ENCODE results near the gene B3GAT1.

B3GAT1 gene

GRCh38 chr11:134393638-134394037 is 18.4 kb downstream of the B3GAT1 start:
- no peak overlapping the region for H3K4me3 ChIP-seq (replicated peaks; ENCODE audit: low read depth, low read length)
- TF ChIP-seq, protein P1, sequence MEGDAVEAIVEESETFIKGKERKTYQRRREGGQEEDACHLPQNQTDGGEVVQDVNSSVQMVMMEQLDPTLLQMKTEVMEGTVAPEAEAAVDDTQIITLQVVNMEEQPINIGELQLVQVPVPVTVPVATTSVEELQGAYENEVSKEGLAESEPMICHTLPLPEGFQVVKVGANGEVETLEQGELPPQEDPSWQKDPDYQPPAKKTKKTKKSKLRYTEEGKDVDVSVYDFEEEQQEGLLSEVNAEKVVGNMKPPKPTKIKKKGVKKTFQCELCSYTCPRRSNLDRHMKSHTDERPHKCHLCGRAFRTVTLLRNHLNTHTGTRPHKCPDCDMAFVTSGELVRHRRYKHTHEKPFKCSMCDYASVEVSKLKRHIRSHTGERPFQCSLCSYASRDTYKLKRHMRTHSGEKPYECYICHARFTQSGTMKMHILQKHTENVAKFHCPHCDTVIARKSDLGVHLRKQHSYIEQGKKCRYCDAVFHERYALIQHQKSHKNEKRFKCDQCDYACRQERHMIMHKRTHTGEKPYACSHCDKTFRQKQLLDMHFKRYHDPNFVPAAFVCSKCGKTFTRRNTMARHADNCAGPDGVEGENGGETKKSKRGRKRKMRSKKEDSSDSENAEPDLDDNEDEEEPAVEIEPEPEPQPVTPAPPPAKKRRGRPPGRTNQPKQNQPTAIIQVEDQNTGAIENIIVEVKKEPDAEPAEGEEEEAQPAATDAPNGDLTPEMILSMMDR (IDR thresholded peaks at IDR 0.05; ENCODE audit: low read depth, low read length, missing control alignments): no peak
- DNase-seq (ENCODE audit: extremely low read depth, low read depth): no peak

DNA sequence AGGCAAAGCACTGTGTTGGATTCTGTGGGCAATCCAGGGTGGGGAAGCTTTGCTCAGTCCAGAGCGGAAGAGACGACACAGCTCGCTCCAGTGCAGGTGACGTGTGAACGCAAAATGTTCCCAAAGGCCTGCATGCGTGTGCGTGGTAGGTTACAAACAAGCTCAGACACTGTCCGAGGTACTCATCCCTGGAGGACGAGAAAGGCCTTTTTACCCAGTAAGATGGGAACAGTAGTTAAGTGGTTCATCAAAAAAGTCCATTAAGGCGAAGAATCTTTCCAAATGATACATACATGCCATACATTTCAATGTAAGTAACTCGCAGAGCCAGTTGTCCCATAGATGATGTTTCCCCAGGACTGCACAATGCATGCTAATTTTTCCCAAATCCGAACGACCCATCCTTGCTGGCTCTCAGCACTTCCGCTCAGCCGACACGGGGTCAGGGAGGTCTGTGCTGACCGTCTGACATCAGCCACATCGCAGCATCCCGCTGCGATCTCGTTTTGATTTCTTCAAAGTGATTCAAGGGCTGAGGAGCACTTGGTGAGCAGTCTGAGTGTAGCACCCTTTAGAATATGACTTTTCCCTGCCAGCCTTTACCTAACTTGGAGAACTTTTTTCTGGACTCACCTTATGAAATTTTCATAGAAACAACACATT is 19.0 kb downstream of the B3GAT1 start:
- DNase-seq (ENCODE audit: extremely low read depth, low read depth): no peak
- no peak overlapping the region for H3K4me3 ChIP-seq (replicated peaks; ENCODE audit: low read depth, low read length)
- TF ChIP-seq, protein P1 (IDR thresholded peaks at IDR 0.05; ENCODE audit: low read depth, low read length, missing control alignments): no peak

- no peak for DNase-seq (ENCODE audit: extremely low read depth, low read depth)
These were observed 20.4 kb downstream of the B3GAT1 start for GRCh38 chr11:134391656-134392055.

GRCh38 chr11:134390706-134391569 is 21.1 kb downstream of the B3GAT1 start:
- H3K4me3 ChIP-seq (replicated peaks; ENCODE audit: low read depth, low read length): no peak overlapping the region
- DNase-seq (ENCODE audit: extremely low read depth, low read depth): no peak

More at GRCh38 chr11:134391656-134392055, 20.4 kb downstream of the B3GAT1 start:
- no peak overlapping the region for H3K4me3 ChIP-seq (replicated peaks; ENCODE audit: low read depth, low read length)
- TF ChIP-seq, protein P1 (IDR thresholded peaks at IDR 0.05; ENCODE audit: low read depth, low read length, missing control alignments): no peak

DNA sequence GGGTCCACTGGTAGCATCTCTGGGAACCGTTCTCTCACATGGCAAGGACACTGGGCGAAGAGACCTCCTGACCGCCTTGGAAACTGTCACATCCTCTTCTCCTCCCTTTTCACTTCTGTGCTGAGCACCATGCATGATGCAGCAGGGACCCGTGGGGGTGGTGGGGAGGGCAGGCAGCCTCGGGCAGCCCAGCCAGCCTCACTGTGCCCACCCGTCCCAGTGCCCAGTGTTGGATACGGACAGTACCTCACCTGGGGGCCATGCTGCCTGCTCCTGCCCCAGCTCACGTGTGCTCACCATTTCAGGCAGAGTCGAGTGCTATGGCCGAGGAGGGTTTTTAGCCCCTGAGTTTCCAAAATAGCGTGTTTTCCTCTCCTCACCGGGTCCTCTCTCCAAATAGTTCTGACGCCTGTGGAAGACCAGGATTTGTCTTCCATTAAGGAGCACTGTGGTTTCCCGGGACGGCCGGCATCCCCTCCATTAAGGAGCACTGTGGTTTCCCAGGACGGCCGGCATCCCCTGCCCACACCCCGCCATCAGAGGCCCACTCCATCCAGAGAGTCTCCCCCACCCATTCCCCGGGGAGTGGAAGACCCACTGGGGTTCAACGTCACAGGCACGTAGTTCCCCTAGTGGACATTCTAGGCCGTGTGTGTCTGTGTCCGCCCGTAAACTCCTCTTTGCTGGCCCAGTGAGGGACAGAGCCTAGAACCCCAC is 22.4 kb downstream of the B3GAT1 start:
- TF ChIP-seq, protein P1 (IDR thresholded peaks at IDR 0.05; ENCODE audit: low read depth, low read length, missing control alignments): no peak
- no peak for DNase-seq (ENCODE audit: extremely low read depth, low read depth)
- no peak overlapping the region for H3K4me3 ChIP-seq (replicated peaks; ENCODE audit: low read depth, low read length)

More at GRCh38 chr11:134390706-134391569, 21.1 kb downstream of the B3GAT1 start:
- TF ChIP-seq, protein P1 (IDR thresholded peaks at IDR 0.05; ENCODE audit: low read depth, low read length, missing control alignments): no peak

- no peak overlapping the region for H3K4me3 ChIP-seq (replicated peaks; ENCODE audit: low read depth, low read length)
- TF ChIP-seq, protein P1 (IDR thresholded peaks at IDR 0.05; ENCODE audit: low read depth, low read length, missing control alignments): no peak
- DNase-seq (ENCODE audit: extremely low read depth, low read depth): no peak
These were observed 23.5 kb downstream of the B3GAT1 start for GRCh38 chr11:134388590-134388989.

All from HFF-Myc (cell line).